Astrocyte (in vitro differentiated cells and primary cell): ENCODE measurements around the gene PALM2AKAP2.

ENCODE experiments used
- EZH2 ChIP-seq: IDR thresholded peaks from 2 replicates; pipeline ENCODE4 v1.6.1; 2012; ENCODE audit warnings: mild to moderate bottlenecking, low read length, inconsistent platforms; ENCODE audit not compliant: insufficient read depth
- TF ChIP-seq, protein P1 (sequence below): IDR thresholded peaks from 2 replicates; pipeline ENCODE4 v1.5.1; 2011; ENCODE audit warnings: low read depth, mild to moderate bottlenecking, inconsistent platforms, low read length, moderate library complexity; ENCODE audit not compliant: insufficient read depth

DNA sequence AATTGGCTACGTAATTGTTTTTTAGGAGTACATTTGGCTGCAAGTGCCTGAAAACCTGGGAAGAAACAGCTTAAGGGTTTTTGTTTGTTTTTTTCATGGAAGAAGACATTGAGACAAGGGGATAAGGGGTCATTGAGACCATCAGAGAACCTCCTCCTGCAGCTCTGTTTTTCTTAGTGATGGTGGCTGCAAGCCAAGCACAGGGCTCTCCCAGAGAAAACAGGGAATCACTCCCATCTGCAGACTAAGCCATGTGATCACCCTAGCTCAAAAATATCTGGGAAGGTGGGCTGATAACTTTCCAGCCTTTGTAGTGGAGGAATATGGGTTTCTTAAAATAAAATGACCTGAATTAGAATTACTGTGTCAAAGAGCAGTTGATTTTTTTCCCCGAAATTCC, 25.1 kb downstream of the PALM2AKAP2 start:
- TF ChIP-seq, protein P1, sequence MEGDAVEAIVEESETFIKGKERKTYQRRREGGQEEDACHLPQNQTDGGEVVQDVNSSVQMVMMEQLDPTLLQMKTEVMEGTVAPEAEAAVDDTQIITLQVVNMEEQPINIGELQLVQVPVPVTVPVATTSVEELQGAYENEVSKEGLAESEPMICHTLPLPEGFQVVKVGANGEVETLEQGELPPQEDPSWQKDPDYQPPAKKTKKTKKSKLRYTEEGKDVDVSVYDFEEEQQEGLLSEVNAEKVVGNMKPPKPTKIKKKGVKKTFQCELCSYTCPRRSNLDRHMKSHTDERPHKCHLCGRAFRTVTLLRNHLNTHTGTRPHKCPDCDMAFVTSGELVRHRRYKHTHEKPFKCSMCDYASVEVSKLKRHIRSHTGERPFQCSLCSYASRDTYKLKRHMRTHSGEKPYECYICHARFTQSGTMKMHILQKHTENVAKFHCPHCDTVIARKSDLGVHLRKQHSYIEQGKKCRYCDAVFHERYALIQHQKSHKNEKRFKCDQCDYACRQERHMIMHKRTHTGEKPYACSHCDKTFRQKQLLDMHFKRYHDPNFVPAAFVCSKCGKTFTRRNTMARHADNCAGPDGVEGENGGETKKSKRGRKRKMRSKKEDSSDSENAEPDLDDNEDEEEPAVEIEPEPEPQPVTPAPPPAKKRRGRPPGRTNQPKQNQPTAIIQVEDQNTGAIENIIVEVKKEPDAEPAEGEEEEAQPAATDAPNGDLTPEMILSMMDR = no peak
- no peak for TF ChIP-seq EZH2
